ENCODE results near the gene RGL4.
"Not testable (repeated sequence)": the region's sequence is repeated elsewhere in the genome, so short reads cannot be mapped to it uniquely, and the experiment has no call there.

Gene RGL4

DNA sequence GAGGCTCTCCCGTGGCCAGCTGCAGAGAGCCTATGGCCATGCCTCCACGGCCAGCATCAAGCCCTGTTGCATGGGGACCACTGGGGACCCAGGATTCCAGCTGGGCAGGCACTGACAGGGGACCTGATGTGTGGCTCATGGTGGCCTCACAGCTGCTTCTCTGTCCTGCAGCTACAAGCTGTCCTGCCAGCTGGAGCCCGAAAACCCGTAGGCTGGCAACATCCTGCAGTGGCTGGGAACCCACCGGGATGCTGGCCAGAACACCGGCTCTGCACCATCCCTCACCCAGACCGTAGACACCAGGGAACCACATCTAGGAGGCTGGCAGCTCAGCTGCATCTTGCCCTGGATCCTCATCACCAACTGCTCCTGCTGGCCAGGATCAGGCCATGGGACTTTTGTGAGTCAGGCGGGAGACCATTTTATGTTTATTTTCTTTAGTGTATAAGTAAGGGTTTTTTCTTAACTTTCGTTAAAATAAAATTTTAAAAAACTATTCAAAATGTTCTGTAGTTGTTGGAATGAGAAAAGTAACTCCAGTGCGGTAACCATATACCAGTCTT is 7.9 kb downstream of the RGL4 start:
- DNase-seq = no peak

DNA sequence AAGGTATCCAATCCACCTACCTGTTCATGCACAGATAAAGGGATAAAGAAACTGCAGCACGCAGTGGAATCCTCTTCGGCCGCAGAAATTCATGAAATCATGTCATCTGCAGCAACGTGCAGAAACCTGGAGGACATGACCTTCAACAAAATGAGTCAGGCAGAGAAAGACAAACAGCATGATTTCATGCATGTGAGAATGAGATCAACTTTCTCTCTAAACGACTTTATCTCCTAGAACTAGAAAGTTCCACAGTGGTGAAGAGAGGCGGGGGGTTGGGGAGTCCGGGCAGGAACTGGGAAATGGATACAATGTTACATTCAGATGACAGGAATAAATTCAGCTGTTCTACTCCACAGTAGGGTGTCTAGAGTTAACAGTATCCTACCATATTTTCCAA is 9.9 kb downstream of the RGL4 start:
- no peak for DNase-seq

DNA sequence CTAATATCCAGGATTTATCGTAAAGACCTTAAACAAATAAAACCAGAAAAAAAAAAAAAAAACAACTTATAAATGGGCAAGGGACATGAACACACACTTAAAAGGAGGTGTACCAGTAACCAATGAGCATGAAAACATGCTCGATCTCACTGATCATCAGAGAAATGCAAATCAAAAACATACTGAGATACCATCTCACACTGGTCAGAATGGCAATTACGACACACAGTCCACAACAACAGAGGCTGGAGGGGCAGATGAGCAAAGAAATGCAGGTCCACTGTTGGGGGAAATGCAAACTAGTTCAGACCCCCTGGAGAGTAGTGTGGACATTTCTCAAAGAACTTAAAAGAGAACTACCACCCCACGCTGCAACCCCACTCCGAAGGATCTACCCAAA is 13.2 kb downstream of the RGL4 start:
- DNase-seq = no peak

DNA sequence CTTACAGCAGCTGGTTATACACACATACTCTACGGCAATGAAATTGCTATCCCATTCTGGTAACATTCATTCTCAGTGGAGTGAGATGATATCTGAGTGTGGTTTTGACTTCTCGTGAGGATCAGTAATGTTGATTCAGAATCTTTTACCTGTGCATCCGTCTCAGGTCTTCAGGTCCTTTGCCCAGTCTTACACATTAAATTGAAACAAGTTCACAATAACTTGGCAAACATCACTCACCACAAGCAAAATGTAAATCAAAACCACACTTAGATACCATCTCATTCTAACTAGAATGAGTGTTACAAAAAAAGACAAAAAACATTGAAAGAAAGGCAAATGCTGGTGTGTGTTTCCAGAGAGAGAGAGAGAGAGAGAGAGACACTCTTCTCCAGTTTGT is 14.0 kb downstream of the RGL4 start:
- DNase-seq = no peak

DNA sequence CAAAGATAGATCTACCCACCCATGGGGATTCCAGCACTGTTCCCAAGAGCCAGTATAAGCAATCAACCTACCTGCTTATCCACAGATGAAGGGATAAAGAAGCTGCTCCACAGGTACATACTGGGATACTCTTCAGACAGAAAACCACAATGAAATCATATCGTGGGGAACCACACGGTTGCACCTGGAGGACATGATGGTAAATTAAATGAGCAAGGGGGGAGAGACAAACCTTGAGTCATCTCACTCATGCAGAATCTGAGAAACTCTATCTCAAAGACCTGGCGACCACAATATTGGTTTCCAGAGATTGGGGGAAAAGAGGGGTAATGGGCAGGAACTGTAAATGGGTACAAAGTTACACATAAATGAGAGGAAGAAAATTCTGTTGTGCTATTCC is 14.5 kb downstream of the RGL4 start:
- peak; percentile 52 for DNase-seq

DNA sequence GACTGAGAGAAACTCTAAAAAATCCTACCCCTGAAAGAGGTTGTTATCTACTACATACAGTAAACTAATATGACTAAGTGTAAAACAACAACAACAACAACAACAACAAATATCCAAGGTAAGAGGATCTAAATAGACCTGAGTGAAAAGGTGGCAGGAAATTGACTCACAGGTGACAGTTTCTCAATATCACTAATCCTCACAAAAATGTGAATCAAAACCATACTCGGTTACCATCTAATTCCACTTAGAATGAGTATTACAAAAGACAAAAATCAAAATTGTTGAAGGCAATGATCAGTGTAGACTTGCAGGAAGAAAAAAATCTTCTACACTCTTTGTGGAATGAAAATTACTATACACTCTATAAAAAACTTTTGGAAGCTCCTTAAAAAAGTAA is 17.5 kb downstream of the RGL4 start:
- no peak for DNase-seq

DNA sequence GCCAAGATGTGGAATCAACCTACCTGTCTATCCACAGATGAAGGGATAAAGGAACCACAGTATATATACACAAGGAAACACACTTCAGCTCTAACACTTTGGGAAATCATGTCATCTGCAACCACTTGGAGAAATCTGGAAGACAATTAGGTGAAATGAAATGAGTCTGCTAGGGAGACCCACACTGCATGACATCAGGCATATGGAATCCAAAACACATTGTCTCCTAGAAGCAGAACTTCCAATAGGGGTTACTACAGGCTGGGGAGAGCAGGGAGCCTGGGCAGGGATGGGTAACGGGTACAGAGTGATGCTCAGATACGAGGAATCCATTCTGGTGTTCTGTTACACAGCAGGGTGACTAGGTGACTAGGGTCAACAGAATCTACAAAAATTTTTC is 18.3 kb downstream of the RGL4 start:
- DNase-seq = no peak

DNA sequence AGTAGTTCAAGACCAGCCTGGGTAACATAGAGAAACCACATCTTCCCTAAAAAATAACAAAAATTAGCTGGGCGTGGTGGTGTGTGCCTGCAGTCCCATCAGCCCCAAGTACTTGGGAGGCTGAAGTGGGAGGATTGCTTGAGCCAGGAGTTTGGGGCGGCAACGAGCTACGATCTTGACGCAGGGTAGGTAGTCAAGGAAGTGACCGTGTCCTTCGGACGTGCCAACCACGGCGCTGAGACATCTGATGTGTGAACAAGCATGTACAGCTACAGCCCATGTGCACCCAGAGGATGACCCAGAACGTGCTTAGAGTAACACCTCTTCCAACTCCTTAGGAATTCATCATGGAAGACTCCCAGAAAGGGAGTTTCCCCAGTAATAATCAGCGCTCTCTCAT is 21.4 kb downstream of the RGL4 start:
- DNase-seq = no peak

DNA sequence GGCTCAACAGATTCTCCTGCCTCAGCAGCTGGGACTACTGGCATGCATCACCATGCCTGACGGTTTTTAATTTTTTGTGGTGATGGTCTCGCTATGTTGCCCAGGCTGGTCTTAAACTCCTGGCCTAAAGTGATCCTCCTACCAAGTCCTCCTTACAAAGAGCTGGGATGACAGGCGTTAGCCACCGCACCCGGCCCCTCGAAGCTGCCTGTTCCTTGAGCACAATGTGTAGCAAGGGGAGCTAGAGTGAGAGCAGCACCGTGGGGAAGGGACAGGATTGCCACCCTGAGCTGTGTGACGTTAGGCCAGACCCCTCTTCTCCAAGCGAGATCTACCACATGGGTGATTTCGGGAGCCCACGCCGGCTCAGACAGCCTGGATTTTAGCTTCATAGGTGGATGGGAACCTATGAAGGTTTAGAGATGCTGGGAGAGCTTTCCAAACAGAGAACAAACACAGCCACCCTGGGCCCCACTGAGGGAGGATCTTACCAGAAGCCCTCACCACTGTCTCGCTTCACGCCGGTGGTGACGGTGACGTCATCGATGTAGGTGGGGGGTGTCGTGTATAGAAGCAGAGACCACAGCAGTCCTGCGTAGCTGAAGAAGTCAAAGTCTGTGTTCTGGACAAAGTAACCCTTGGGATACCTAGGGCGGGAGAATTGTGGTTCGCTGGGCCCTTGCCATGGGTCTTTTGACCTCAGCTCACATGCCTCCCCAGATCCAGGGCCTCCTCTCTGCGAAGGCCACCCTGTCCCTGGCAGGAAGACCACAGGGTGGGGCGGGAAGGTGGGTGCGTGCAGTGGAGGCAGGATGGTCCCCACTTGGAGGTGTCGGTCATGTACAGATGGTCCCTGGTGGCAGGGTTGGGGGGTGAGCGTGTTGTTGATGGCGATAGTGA is 23.1 kb downstream of the RGL4 start:
- DNase-seq = peak; percentile 51

DNA sequence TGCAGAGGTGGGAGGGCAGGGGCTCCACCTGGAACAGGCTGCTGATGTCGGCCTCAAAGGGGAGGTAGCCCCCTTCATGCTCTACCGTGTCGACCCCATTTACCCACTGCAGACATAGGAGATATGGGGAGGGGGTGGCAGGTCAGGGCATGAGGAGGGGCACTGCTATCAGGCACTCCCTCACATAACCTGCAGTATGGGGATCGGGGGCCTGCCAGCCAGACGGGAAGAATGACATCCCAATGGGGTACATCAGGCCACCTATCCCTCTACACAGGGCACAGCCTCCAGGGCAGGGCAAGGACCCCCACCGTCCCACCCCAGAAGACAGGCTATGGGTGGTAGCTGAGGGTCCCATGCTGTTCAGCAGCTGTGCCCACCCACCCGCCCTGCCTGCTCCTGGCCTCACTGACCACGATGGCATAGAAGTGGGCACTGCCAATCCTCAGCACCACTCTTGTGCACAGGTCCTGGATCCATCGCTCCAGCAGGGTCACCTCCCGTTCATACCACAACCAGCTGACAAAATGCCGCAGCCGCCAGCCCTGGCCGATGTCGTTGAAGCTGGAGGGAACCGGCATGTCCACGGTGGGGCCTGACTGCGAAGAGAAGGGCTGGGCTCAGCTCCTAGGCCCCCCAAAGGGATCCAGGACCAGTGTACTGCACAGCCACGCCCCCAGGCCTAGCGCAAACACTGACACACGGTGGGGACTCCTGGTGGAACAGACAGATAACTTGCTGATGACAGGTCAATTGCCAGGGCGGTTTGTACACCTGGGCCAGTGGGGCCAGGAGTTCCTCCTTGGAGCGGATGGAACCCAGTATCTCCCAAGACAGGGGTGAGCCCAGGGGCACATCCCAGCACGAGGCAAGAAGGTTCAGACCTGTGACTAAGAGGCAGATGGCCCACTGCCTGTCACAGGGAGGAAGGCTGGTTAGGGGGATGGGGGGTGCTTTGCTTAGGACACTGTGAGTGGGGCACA is 24.1 kb downstream of the RGL4 start:
- no peak for DNase-seq

DNA sequence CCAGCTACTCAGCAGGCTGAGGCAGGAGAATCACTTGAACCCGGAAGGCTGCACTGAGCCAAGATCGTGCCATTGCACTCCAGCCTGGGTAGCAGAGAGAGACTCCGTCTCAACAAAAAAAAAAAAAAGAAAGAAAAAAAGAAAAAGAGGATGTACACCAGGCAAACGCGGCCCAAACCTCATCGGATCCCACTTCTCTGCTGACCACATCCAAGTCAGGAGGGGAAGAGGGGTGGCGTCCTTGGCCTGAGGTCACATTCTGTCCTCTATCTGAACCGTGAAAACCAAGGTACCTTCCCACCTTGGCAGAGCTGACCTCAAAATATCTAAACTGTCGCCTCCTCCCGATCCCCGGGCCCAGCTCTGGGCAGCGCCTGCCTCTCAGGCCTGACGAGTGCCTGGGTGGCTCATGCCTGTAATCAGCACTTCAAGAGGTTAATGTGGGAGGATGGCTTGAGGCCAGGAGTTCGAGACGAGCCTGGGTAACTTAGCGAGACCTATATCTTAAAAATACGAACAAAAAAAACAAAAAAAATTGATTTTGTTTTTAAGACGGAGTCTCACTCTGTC is 25.1 kb downstream of the RGL4 start:
- DNase-seq = no peak

DNA sequence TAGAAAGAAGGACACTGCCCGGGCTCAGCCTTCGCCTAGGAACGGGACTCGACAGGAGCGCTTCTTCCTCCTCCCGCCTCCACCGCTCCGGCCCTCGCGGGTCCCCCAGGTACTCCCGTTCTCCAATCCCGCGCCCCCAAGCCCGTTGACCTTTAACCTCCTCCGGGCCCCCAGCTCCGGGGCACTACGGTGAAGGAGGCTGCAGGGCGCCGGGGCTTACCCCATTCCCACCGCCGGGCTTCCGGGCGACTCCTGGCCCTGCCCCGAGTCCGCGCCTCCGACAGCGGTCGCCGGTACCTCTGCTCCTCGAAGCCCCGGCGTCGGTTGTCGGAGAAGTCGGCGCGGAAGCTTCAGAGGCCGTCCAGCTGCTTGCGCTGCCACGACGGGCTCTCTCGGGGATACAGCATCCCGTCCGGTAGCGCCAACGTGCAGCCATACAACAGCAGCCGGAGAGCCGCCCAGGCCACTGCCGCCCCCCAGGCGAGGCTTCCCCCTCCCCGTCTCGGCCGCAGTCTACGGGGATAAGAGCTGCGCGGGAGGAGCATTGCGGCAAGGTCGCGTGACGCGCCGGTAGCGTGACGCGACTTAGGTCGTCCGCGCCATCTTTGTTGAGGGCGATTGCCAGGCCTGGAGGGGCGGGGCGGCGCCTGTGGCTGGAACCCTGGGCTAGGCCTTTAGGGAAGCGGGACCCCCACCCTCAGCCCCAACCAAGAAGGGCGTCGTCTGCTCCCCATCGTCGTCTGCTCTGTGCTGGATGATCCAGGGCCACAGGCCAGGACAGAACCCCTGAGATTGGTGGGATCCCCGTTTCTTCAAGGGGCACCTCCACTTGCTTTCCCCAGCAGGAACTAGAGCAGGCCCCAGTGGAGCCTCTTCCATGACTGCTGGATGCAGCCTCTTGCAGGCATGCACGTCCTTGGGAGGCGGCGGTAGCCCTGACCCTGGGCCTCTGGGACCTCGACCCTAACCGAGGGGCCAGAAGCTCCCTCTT is 26.3 kb downstream of the RGL4 start:
- peak; percentile 82 for DNase-seq

DNA sequence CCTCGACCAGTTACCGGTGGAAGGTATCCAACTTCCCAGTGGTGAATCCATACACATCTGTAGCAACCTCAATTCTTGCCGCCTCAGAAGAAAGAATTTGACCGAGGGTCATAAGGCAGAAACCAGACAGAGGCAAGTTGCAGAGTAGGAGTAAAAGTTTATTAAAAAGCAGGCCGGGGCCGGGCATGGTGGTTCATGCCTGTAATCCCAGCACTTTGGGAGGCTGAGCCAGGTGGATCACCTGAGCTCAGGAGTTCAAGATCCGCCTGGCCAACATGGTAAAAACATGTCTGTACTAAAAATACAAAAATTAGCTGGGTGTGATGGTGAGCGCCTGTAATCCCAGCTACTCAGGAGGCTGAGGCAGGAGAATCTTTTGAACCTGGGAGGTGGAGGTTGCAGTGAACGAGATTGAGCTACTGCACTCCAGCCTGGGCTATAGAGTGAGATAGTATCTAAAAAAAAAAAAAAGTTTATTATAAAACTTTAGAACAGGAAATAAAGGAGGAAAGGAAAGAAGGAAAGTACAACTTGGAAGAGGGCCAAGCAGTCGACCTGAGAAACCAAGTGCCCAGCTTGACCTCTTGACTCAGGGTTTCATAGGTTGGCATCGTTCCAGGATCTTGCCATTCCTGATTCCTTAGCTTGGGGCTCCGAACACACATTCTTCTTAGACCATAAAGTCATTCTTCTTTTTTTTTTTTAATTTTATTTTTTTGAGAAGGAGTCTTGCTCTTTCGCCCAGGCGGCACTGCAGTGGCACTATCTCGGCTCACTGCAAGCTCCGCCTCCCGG is 27.8 kb downstream of the RGL4 start:
- DNase-seq = no peak

DNA sequence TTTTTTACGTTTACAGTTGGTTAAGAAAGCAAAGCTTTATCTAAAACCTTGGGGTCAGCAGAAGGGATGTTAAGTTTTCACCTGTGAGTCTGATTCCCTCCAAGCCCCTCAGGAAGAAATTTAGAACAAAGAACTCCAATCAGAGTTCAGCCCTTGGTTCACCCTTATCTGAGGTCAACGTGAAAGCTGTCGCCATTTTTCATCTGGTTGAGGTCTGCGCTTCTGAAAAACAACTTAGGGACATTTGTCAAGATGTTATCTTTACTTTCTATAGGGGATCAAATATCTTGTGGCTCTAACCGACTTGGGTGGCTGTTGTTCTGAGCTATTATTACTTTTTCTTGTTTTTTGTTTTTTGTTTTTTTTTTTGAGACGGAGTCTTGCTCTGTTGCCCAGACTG is 30.0 kb downstream of the RGL4 start:
- DNase-seq = no peak

DNA sequence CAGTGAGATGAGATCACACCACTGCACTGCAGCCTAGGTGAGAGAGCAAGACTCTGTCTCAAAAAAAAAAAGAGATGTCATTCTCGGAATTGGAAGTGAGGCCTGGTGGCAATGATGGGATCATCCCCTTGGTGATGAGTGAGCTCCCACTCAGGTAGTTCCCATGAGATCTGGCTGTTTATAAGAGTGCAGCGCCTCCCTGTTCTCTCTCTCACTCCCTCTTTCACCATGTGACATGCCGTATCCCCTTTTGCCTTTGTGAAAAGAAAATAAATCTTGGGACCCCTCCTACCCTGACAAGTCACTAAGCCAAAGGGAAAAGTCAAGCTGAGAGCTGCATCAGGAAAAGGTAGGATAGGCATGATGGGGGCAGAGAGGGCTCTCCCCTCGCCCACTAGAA is 31.3 kb downstream of the RGL4 start:
- no peak for DNase-seq

DNA sequence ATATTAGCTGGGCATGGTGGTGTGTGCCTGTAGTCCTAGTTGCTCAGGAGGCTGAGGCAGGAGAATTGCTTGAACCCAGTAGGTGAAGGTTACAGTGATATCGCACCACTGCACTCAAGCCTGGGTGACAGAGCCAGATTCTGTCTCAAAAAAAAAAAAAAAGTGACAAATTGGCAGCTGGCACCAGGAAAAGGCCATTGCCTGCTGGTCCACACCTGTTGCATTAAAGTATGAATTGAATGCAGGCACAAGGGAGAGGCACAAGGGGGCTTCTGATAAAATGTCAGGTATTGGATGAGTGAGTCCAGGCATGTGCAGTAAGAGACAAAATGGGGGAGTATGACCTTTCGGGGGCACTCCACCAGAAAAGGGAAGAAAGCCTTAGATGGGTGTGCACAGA is 31.9 kb downstream of the RGL4 start:
- DNase-seq = no peak

DNA sequence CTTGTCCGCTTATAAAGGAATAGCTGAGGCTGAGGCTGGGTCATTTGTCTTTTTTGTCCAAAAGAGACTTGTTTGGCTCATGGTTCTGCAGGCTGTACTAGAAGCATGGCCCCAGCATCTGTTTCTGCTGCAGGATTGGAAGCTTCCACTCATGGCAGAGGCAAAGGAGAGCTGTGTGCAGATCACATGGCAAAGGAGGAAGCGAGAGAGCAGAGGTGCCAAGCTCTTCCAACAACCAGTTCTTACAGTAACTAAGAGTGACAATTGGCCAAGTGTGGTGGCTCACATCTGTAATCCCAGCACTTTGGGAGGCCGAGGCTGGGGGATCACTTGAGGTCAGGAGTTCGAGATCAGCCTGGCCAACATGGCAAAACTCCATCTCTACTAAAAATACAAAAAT is 37.3 kb downstream of the RGL4 start:
- not testable (repeated sequence) for DNase-seq

DNA sequence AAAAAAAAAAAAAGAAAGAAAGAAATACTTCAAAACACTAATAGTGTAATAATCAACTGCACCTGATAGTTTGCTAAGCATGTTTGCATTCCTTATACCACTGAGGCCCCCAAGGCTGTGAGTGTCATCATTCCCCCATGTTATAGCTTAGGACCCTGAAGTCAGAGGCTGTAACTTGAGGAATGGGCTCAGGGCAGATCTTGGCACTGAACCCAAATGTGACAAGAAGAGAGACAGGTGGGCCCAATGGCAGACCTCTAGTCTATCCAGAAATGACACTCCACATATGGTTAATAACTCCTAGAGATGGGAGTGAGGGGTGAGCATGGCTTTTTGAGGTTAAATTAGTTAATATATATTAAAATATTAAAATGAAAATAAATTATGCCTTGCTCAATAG is 46.9 kb downstream of the RGL4 start:
- DNase-seq = no peak

DNA sequence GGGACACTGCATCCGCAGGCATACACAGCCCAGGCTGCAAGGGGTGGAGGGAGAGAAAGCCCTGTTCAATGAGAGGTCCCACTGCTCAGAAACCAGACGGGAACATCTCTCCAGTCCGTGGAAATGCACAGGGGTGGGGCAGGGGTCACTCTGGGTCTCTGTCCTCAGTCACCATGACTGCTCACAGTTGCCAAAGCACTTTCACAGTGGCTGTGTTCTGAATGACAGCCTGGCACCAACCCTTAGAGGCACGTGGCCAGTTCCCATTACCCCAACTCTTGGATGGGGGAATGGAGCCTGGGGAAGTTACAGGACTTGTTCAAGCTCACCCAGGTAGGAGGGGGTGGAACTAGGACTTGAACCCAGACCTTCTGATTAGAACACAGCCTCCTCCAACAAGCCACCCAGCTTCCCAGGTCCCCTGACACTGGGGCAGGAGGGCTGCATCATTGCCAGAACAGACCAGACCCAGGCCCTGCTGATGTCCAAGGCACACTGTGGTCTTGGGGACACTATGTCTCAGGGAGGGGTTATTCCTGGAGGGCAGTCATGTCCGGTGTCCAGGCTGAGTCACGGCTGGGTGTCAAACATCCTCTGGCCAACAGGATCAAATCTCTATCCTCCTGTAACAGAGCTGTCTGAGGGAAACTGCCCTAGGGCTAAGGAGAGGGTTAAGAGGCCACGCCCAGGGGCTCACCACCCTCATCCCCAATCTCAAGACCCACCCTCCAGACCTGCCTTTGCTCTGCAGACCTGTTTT is 51.9 kb downstream of the RGL4 start:
- DNase-seq = no peak

DNA sequence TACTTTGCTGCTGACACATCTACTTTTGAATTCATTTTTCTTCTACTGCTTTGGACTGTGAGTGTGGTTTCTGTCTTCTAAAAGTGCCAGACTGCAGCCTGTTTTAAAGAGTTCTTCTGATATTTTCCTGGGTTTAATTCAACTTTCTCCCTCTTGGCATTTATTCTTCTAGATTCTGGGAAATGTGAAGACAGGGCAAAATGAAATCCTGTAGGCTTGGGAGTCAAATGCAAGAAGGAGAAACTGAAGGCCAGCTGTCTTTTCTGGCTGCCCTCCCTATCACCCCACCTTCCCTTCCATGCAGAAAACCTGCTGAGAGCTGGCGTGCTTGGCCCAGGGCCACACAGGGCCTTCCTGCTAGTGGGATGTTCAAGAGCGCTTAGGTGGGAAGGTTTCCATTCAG is 52.5 kb downstream of the RGL4 start:
- DNase-seq = no peak

Measured in stimulated activated CD4-positive, alpha-beta T cell treated with anti-CD3 and anti-CD28 coated beads, Interleukin-1b, Interleukin-23, amount 100 ng/mL, for 48 hours (primary cell).